Right kidney (tissue), 1 donor: ENCODE data around the gene TANGO6.
"Not testable (repeated sequence)": the region's sequence is repeated elsewhere in the genome, so short reads cannot be mapped to it uniquely, and the experiment has no call there.

Experiments used
- DNase-seq: peaks from one replicate; pipeline ENCODE4 v3.0.0-alpha.2; 2016

Gene TANGO6

DNA sequence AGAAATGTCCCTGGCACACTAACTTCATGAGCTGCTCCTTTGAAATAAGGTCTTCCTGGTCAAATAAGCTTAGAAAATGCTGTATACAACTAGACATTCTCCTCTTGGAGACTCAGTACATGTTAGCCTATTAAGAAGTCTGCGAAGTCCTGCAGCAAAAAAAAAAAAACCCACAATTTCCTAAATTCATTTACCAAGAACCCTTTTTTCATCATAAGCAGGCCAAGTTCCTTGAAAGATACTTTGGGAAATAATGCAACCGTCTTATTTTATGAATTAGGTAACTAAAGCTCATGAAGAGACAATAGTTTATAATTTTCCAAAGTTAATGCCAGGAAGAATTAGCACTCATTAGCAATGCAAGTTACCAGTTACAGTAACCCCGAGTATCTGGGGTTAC is 213.1 kb downstream of the TANGO6 start:
- no peak for DNase-seq

DNA sequence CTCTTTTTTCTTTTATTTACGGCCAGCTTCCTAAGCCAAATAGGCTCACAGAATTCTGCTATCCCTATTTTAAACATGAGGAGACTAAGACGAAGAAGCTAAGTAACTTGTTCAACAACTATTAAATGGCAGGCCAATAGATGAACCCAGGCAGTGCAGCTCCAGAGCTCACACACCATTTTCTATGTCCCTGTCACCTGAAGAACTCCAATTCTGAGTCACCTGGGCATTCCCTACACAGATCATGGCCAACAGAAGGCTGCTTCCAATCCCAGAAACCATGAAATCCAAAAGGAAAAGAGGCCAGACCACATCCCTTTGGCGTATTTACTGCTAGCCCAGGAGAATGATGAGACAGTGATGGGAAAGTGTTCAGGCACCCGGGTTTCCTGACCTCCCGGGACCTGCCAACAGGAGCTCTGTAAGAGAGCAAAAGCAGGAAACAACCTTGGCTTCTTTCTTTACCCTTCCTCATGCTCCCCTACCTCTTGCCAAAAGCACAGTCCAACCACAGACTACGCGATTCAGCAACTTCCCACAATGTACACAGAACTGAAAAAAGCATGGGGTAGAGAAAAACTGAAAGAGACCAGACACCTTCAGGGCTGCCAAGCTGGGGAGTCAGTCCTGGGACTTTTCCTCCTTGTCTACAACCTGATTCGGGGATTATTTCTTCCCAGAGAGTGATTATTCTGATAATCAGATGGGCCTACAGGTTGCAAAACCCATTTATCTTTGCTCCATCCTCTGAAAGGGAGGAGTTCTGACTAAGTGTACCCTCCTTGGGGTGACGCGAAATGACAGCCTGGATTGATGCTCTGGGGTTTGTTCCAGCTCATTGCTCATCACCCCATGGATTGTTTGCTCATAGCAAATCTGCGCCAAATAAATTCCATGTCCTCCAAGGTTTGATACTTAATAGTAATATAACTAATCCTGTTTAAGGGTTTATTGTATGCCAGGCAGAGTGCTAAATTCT is 214.4 kb downstream of the TANGO6 start:
- DNase-seq = no peak

DNA sequence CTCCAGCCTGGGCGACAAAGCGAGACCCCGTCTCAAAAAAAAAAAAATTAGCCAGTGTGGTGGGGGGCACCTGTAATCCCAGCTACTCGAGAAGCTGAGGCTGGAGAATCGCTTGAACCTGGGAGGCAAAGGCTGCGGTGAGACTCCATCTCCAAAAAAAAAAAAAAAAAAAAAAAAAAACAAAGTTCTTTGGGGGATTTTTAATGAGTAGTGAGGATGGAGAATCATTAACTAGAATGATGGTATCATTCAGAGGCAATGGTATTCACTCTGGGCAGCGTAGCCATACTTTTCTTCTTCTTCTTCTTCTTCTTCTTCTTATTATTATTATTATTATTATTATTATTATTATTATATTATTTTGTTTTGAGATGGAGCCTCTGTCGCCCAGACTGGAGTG is 220.2 kb downstream of the TANGO6 start:
- not testable (repeated sequence) for DNase-seq

DNA sequence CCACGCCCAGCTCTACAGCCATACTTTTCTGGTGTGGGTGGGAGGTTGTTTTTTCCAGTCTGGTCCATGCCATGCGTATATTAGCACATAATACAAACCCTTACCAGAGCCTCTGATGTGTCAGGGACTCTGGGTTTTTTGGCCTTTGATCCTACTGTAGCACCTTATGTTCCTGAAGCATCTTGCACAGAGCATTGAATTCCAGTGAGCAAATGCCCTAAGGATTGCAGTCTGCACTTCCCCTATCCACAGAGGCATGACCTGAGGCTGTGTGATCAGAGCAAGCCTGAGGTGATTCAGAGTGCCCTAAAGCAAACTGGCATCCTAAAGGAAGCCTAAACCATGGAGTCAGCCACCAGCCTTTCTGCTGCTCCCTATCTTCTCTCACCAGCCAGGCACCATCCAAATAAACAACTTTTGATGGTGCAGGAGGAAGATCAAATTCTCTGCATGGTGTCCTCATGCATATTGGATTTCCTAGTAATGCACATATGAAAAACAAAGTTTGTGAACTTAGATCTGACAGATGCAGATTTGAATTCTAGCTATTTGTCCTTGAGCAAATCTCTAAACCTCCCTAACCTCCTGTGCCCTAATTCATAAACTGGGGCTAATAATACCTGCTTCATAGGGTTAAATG is 220.9 kb downstream of the TANGO6 start:
- no peak for DNase-seq

DNA sequence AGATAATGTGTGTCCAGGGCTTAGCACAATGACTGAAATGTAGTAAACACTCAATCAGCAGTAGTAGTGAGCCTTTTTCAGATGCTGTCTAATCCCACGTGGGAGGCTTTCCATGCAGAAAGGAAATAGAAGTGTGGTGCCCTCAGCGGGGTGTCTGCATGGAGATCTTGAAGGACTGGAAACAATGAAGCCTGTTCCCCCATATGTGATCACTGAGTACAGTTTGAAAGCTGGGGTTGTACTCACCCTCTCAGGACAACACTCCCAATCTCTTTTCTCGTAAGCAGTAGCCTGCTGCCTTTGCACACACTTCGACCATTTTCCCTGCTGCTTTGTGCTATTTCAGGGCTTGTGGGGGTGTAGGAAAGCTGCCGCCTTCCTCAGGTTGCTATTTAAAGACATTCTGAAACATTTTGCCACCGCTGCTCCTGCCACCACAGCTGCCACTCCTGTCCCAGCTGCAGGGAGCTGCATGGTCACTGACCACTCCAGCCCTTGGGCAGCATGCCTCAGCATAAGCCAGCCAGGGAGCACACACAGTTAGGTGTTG is 221.5 kb downstream of the TANGO6 start:
- no peak for DNase-seq

DNA sequence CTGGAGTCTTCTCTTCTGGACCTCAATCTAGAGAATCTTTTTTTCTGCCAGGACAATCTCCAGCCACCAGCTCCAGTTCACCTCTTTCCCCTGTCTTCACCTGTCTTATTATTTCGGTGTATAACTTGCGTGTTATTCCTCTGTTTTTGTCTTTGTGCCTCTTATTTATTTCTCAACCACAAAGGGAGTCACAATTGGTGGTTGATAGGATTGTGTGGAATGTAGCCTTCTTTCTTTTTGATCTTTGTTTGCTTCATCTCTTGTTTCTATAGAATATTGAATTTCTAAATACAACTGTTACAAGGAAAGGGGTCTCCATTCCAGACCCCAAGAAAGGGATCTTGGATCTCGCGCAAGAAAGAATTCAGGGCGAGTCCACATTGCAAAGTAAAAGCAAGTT is 226.2 kb downstream of the TANGO6 start:
- DNase-seq = no peak

DNA sequence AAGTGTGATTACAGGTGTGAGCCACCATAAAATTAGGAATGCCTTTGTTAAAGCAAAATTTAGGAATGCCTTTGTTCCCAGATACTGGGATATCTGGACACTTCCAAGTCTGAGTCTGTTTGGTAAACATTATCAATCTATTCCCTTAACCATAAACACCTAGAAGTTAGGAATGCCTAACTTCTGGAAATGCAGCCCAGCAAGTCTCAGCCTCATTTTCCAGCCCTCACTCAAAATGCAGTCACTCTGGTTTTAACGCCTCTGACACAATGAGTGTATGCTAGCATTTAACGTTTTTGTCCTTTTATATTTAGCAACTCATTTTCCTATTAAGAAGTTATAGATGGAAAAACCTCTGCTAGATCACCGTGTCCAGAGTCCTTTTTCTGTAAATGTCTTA is 227.7 kb downstream of the TANGO6 start:
- DNase-seq = no peak

DNA sequence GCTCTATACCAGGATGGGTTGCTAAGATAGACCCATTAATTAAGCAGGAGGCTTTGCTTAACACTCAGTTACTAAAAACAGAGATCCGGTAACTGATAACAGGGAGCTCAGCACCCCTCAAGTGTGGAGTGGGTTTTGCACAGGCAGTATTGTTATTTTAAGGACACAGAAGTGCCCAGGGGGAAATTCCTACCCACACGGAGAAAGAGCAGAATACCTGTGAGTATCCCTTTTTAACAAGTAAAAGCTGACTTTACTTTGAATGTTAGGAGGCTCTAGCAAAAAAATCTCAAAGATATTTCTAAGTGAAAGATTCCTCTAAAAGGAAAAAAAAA is 229.3 kb downstream of the TANGO6 start:
- no peak for DNase-seq

DNA sequence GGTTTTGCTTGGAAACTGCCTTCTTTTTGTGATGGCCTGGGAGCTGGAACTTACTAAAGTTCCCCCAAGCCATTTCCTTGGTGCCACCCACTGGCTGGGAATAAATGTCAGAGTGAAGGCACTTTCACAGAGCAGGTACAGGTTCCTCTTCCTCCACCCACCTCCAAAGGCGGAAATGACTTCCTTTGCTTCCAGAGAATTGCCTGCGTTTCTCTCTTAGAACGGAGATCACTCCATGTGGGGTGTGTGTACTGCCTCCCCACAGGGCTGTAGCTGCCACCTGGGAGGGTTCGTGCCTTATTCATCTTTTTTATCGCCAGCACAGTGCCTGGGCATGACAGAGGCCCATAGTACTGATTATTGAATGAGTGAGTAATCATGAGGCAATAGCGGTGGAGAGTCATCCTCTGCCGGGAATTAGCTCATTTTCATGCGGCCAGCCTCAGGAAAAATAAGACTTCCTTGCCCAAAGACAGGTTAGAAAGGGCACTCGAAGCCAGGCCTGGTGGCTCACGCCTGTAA is 229.9 kb downstream of the TANGO6 start:
- DNase-seq = no peak

DNA sequence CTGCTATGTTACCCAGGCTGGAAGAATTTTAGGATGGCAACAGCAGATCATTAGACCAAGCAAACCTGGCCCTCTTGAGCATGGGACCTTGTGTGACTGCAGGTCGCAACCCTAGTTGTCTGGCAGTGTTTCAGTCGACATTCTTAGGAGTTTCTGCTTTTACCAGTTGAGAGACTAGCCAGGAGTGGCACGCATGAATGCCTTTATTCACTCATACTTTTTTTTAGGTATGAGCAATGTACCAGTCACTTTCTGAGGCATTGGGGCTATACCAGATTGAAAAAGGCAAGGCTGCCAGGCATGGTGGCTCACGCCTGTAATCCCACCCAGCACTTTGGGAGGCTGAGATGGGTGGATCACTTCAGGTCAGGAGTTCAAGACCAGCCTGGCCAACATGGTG is 233.9 kb downstream of the TANGO6 start:
- no peak for DNase-seq

DNA sequence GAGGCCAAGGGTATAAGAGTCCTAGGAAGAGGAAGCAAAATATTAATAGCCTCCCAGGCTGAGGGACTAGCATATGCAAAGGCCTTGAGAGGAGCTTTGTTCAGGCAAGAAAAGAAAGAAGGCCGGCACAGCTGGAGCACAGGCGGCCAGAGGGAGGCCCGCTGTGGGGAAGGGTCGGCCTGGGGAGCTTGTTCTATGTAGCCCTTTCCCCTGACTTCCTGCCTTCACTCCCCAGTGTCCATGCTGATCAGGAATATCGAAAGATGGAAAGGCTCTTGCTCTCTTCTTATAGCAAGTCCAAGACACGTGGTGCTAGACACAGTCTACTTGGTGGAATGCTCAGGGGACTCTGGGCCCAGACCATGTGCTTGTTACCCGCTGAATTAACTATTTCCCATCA is 234.7 kb downstream of the TANGO6 start:
- no peak for DNase-seq

DNA sequence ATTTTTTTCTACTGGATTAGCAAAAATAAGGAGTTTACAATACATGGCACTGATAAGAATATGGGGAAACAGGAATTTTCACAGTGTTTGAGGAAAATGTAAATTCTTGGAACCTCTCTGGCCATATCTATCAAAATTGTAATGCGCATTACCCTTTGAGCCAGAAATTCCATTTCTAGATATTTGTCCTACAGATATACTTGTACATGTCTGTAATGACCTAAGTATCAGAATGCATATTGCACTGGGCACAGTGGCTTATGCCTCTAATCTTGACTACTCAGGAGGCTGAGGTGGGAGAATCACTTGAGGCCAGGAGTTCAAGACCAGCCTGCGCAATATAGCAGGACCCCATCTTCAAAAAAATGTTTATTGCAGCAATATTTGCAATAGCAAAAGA is 236.4 kb downstream of the TANGO6 start:
- no peak for DNase-seq

DNA sequence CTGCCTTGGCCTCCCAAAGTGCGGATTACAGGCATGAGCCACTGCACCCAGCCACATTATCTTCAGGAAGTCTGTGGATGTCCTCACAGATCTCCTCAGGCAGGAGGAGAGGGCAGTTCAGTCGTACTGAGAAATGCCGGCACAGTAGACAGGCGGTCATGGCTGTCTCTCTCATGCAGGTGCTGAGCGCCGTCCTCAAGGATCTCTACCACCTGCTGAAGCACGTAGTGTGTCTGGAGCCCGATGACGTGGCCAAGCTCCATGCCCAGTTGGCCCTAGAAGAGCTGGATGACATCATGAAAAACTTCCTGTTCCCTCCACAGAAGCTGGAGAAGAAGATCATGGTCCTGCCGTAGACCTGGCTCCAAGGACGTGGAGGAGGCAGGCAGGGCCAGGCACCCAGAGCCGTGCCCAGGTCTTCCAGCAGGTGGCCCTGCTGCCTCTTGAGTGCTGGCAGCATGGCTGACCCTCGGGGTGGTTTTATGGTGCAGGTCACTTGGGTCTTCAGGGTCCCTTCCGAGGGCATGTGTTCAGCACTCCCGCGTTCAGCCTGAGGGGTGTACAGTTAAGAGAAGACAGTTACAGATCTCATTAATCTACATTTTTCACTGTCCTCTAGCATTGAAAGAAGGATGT is 240.1 kb downstream of the TANGO6 start:
- no peak for DNase-seq

DNA sequence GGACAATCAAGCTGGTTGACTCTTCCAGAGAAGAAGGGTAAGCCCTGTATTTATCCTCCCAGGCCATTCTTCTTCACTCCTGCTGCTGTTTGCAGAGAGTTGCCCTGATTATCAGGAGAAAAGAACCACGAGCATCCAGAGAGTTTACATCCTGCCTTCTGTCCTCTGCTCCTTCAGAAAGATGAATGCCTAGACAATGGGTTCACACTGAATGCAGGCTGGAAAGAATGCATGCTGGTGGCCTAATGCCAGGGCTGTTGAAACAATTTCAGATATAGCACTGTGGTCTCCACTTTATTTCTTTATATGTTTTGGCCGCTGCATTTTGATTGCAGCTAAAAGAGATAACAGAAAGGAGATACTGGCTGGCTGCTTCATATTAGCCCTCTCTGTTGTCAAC is 241.0 kb downstream of the TANGO6 start:
- DNase-seq = no peak

DNA sequence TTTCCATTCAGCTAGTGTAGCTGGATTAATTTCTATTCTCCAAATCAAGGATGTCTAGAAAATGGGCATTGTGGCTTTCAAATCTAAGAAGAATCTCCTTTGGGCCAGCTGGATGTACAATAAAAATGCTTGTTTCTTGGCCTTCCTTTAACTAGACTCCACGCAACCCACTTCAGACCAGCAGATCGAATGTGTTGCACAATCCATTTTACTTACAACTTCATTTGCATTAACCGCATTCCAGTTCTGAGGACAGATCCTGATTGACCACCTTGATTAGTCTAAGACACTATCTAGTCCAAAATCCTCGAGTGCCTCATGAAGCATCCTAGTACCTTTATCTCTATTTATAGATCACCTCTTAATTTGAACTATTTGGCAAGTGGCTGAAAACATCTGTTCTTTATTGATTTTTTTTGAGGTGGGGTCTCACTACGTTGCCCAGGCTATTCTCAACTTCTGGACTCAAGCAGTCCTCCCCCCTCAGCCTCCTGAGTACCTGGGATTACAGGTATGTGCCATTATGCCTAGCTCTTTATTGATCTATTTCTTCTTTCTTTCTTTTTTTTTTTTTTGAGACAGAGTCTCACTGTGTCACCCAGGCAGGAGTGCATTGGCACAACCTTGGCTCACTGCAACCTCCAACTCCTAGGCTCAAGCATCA is 241.8 kb downstream of the TANGO6 start:
- no peak for DNase-seq

DNA sequence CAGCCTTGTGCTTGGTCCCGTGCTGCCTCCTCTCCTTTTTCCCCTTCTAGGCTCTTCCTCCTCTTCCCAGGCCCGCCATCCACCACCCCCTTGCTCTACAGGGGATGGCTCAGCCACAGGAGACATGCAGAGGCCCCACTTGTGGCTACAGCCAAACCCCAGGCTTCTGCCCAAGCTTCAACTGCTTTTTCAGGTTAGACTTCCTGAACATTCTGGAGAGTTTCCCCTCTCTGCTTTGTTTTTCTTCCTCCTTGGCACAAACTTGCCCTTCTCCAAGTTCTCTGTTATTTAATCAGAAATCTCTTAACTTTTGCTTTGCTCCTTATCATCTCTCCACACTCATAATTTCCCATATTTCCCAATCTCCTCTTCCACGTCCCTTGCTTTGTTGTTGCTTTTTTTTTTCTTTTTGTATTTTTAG is 243.8 kb downstream of the TANGO6 start:
- no peak for DNase-seq

DNA sequence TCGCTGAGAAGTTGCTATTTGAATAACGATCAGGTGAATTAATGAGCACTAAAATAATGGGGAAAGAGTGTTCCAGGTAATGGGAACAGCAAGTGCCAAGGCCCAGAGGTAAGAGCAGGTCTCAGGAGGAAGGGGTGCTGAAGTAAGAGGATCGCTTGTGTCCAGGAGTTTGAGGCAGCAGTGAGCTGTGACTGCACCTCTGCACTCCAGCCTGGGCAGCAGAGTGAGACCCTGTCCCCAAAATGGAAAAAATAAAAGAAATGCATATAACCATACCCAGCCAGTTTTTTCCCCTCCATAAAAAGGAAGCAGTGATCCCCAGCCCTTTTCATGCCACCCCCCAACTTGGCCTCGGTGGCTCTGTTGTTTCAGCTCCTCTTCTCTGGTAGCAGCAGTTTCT is 245.4 kb downstream of the TANGO6 start:
- DNase-seq = no peak

DNA sequence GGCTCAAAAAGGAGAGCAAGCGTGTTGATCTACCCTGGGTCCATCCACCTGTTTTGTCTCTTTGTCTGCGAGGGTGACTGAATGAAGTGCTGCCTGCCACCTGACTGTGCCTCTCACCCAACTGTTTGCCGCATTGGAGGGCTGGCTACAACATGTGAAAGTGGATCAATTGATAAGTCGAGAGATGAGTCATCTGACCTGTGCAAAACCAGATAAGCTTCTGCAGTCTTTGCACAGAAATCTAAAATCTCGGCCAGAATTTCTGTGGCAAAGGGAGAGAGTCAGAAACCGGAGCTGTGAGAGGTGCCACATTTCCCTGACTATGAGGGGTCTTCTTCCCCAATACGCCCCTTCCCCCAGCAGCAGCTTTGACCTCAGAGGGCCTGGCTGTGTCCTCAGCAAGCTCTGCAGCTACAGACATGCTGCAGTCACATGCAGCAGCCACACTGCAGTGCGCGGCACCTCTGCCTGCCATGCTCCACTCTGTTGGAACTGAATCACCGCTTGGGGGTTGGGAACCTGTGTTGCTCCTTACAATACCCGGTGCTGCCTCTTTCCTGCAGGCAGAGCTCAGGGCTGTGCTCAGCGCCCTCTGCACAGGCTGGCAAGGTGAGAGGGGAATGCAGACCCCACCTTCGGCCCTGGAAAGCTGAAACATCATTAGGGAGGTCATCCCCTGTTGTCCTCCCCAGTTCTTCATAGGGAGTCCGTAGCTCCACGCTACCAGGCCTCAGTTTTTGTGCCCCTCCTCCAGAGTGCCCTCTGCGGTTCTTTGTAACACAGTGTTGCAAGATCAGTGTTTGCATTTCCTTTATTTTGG is 246.0 kb downstream of the TANGO6 start:
- no peak for DNase-seq

DNA sequence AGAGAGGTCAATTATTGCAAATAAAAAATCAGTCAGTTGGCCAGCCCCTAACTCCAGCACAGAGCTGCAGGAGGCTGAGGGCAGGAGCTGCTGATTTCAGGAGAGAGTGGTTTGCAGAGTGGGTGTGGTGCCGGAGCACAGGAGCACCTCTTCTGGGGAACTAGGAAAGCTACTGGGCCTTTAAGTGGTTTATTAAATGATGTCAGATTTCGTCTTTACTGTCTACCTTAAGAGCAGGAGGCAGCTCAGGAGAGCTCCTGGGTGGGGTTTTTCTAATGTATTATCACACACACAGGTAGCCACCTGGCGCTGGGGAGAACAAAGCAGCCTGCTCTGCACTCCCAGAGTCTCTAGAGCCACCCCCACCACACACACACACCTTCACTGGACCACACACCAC is 250.6 kb downstream of the TANGO6 start:
- no peak for DNase-seq

DNA sequence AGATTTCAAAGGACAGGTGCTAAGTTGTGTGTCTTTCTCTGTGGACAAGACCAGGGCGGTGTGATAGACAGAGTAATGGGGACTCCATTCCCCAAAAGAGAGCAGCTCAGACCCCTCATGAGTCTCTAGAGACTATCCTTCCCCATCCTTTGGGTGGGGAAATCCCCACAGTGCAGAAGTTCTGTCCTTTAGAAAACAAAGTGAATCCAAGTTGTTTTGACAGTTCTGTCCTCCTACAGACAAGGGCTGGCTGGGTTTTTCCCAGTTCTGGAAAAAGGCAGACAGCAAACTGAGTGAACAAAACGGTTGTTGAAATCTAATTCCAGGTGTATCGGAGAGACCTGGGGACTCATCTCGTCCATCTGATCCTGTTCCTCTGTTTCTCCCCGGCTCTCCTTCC is 251.2 kb downstream of the TANGO6 start:
- DNase-seq = no peak

DNA sequence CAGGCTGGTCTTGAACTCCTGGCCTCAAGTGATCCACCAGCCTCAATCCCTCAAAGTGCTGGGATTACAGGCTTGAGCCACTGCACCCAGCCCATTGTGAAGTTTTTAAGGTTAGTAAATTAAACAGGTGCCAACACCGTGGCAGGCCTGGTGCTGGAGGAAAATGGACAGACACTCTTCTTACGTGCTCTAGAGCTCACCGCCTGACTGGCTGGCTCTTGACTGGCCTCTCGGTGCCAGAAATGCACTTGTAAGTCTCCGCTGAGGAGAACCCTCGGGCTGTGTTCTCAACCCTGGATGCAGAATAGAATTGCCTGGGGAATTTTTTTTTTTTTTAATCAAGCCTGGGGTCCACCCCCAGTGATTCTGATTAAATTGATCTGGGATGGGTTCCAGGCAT is 251.9 kb downstream of the TANGO6 start:
- no peak for DNase-seq
